ENCODE data around the gene TJP2. TPM values are rescaled to one million over a fixed set of nuclear protein-coding genes. Genes with fewer than 3 reads are reported as not detected.
A peak's percentile ranks its signal among the peaks of the same experiment; 100 is the strongest.

TJP2 gene
- total RNA-seq, 1 donor from 2014 or later: 39.6 TPM

GRCh38 chr9:69171049-69171448, 3.0 kb upstream of the TJP2 start:
- no peak overlapping the region for H2AFZ ChIP-seq (ENCODE audit: low read depth, low read length)
- FAIRE-seq (peak; percentile 70), DNase-seq (ENCODE audit: low read depth) (peak; percentile 91)
- peak overlapping the region; percentile 72 for H3K4me2 ChIP-seq (ENCODE audit: low read length)
- H3K4me1 ChIP-seq (ENCODE audit: insufficient read depth, low read length): peaks cover 27% of the 10 kb centered on the region
- H3K4me3 Mint-ChIP-seq (ENCODE audit: unreplicated experiment): no peak overlapping the region
- TF ChIP-seq CTCF (IDR thresholded peaks at IDR 0.05; ENCODE audit: insufficient read depth, low read depth, low read length): no peak
- no peak for TF ChIP-seq EZH2 (IDR thresholded peaks at IDR 0.05; ENCODE audit: insufficient read depth, low read length)
- H3K36me3 ChIP-seq (ENCODE audit: insufficient read depth, low read length): no peaks in the 10 kb centered on the region
- H3K27ac Mint-ChIP-seq (ENCODE audit: unreplicated experiment): no peak overlapping the region
- H4K20me1 ChIP-seq (ENCODE audit: insufficient read depth, low read length): peaks cover 8% of the 10 kb centered on the region
- H3K4me1 Mint-ChIP-seq (ENCODE audit: low read depth, unreplicated experiment): peaks cover 24% of the 10 kb centered on the region
- no peaks in the 10 kb centered on the region for H3K27me3 ChIP-seq (ENCODE audit: insufficient read depth, low read length)
- no peak overlapping the region for H3K27ac ChIP-seq (ENCODE audit: low read depth, low read length)
- H3K79me2 ChIP-seq (ENCODE audit: insufficient read depth, low read length): peaks cover 8% of the 10 kb centered on the region
- no peaks in the 10 kb centered on the region for H3K9me3 ChIP-seq (ENCODE audit: insufficient read depth, low read depth, low read length)
- H3K9ac ChIP-seq (ENCODE audit: low read length): peak overlapping the region; percentile 30
- H3K36me3 Mint-ChIP-seq (ENCODE audit: low read depth, unreplicated experiment): no peaks in the 10 kb centered on the region
- H3K27me3 Mint-ChIP-seq (ENCODE audit: low read depth, unreplicated experiment): no peaks in the 10 kb centered on the region
- no peak overlapping the region for H3K4me3 ChIP-seq (ENCODE audit: insufficient read depth, low read depth, low read length)
- H3K9me3 Mint-ChIP-seq (ENCODE audit: unreplicated experiment): no peaks in the 10 kb centered on the region

GRCh38 chr9:69171517-69171916, 2.6 kb upstream of the TJP2 start:
- Mint-ChIP-seq H3K9me3 (ENCODE audit: unreplicated experiment) (no peaks in the 10 kb centered on the region), H3K36me3 (ENCODE audit: low read depth, unreplicated experiment) (no peaks in the 10 kb centered on the region), H3K27ac (ENCODE audit: unreplicated experiment) (peak overlapping the region; percentile 54), H3K27me3 (ENCODE audit: low read depth, unreplicated experiment) (no peaks in the 10 kb centered on the region), H3K4me3 (ENCODE audit: unreplicated experiment) (no peak overlapping the region), H3K4me1 (ENCODE audit: low read depth, unreplicated experiment) (peaks cover 29% of the 10 kb centered on the region)
- no peak overlapping the region for H2AFZ ChIP-seq (ENCODE audit: low read depth, low read length)
- no peak overlapping the region for H3K4me3 ChIP-seq (ENCODE audit: insufficient read depth, low read depth, low read length)
- H3K9me3 ChIP-seq (ENCODE audit: insufficient read depth, low read depth, low read length): no peaks in the 10 kb centered on the region
- no peak for DNase-seq (ENCODE audit: low read depth)
- H3K27ac ChIP-seq (ENCODE audit: low read depth, low read length): no peak overlapping the region
- peak overlapping the region; percentile 72 for H3K4me2 ChIP-seq (ENCODE audit: low read length)
- peaks cover 10% of the 10 kb centered on the region for H4K20me1 ChIP-seq (ENCODE audit: insufficient read depth, low read length)
- H3K79me2 ChIP-seq (ENCODE audit: insufficient read depth, low read length): peaks cover 12% of the 10 kb centered on the region
- H3K27me3 ChIP-seq (ENCODE audit: insufficient read depth, low read length): no peaks in the 10 kb centered on the region
- no peaks in the 10 kb centered on the region for H3K36me3 ChIP-seq (ENCODE audit: insufficient read depth, low read length)
- FAIRE-seq: no peak
- peak overlapping the region; percentile 30 for H3K9ac ChIP-seq (ENCODE audit: low read length)
- H3K4me1 ChIP-seq (ENCODE audit: insufficient read depth, low read length): peaks cover 28% of the 10 kb centered on the region
- TF ChIP-seq EZH2 (IDR thresholded peaks at IDR 0.05; ENCODE audit: insufficient read depth, low read length) (no peak), CTCF (IDR thresholded peaks at IDR 0.05; ENCODE audit: insufficient read depth, low read depth, low read length) (no peak)

GRCh38 chr9:69172895-69173294, 1.2 kb upstream of the TJP2 start:
- FAIRE-seq (no peak), DNase-seq (ENCODE audit: low read depth) (no peak)
- Mint-ChIP-seq H3K4me1 (ENCODE audit: low read depth, unreplicated experiment) (peaks cover 33% of the 10 kb centered on the region), H3K4me3 (ENCODE audit: unreplicated experiment) (peak overlapping the region; percentile 84), H3K36me3 (ENCODE audit: low read depth, unreplicated experiment) (no peaks in the 10 kb centered on the region), H3K9me3 (ENCODE audit: unreplicated experiment) (no peaks in the 10 kb centered on the region), H3K27ac (ENCODE audit: unreplicated experiment) (no peak overlapping the region), H3K27me3 (ENCODE audit: low read depth, unreplicated experiment) (no peaks in the 10 kb centered on the region)
- TF ChIP-seq CTCF (IDR thresholded peaks at IDR 0.05; ENCODE audit: insufficient read depth, low read depth, low read length) (no peak), EZH2 (IDR thresholded peaks at IDR 0.05; ENCODE audit: insufficient read depth, low read length) (no peak)
- Histone ChIP-seq H3K9ac (ENCODE audit: low read length) (no peak overlapping the region), H3K79me2 (ENCODE audit: insufficient read depth, low read length) (peaks cover 26% of the 10 kb centered on the region), H3K9me3 (ENCODE audit: insufficient read depth, low read depth, low read length) (no peaks in the 10 kb centered on the region), H3K27me3 (ENCODE audit: insufficient read depth, low read length) (no peaks in the 10 kb centered on the region), H2AFZ (ENCODE audit: low read depth, low read length) (no peak overlapping the region), H3K27ac (ENCODE audit: low read depth, low read length) (no peak overlapping the region), H3K4me2 (ENCODE audit: low read length) (peak overlapping the region; percentile 94), H3K36me3 (ENCODE audit: insufficient read depth, low read length) (no peaks in the 10 kb centered on the region), H4K20me1 (ENCODE audit: insufficient read depth, low read length) (peaks cover 10% of the 10 kb centered on the region), H3K4me3 (ENCODE audit: insufficient read depth, low read depth, low read length) (no peak overlapping the region), H3K4me1 (ENCODE audit: insufficient read depth, low read length) (peaks cover 31% of the 10 kb centered on the region)
